ENCODE data around the gene NELFA. TPM values are rescaled to one million over a fixed set of nuclear protein-coding genes. Genes with fewer than 3 reads are reported as not detected.

Gene NELFA
- total RNA-seq, 1 donor from 2014 or later = 8.4 TPM

GRCh38 chr4:1982124-1983052 lies 26.4 kb downstream of the NELFA start:
- no peak for DNase-seq (ENCODE audit: low spot score)

- no peak for DNase-seq (ENCODE audit: low spot score)
Observed at GRCh38 chr4:1981251-1982058, 27.3 kb downstream of the NELFA start.

DNA sequence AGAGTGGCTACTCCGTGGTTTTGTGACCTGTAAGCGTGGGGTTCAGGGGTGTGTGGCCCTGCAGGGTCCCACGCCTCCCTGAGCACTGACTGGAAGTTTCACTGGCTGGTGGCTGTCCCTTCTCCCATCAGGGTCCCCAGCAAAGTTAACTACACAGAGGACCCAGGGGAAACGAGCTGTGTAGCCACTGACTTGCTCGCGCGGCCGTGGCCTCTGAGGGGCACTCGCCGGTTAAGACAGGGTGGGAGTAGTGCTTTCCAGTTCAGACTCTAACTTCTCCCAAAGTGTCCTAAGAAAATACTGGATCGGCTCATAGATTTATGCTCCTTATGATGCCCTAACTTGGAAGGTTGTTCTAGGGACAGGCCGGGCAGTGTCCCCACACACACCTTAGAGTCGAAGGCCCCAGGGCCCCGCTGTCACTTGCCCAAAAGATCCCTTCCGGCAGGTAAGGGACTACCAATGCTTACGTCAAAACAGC lies 28.2 kb downstream of the NELFA start:
- DNase-seq (ENCODE audit: low spot score) = no peak

- no peak for DNase-seq (ENCODE audit: low spot score)
Observed at GRCh38 chr4:1979477-1980196, 29.1 kb downstream of the NELFA start.

- DNase-seq (ENCODE audit: low spot score) = no peak
Observed at GRCh38 chr4:1978741-1979476, 29.9 kb downstream of the NELFA start.

GRCh38 chr4:1978226-1978625 lies 30.5 kb downstream of the NELFA start:
- no peak for DNase-seq (ENCODE audit: low spot score)

DNA sequence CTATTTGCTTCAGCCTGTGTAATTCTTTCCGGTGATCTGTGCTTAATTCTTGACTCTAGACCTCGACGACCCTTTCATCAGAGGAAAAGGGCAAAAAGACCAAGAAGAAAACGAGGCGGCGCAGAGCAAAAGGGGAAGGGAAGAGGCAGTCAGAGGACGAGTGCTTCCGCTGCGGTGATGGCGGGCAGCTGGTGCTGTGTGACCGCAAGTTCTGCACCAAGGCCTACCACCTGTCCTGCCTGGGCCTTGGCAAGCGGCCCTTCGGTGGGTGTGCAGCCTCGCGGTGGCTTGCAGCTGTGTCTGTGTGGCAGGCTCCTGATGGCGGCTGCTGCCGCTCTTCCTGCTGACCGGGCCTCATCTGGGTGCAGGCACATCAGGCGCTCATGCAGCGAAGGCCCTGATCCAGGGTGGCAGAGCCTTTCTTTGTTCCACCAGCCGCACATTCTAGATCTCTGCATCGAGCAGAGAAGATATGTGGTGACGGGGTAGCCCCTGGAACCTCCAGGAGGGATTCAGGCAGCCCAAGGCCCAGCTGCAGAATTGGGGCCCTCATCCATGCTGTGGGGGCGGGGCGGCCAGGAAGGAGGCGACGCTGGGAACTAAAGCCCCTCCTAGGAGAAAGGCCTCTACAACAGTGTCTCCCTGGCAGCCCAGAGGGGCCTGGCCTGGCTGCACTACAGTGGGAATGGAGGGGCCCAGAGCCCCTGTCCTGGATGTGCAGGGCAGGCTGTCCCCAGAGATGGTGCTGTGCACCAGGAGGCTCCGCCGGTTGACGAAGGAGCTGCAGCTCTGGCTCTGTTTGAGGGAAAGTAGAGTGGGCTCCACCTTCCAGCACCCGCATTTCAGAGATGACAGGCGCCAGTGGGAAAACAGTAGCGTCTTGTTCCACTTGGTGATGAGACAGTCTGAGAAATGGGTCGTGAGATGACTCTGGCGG lies 32.1 kb downstream of the NELFA start:
- DNase-seq (ENCODE audit: low spot score) = no peak

DNA sequence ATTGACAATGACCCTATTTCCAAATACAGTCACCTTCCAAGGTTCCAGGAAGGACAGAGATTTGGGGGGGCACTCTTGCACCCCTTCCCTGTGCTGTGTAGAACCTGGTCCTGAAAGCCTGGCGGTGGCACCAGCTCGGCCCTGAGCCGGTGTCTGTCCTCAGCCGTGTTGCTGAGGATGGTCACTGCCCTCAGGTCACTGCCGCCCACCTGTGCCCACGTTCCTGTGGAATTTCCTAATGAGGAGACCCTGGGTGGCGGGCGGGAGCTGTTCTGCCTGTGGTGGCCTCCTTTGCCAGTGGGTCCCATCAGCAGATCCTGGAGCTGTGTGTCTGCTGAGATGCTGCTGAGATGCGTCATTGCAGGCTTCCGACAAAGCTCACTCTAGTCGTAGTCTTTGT lies 32.9 kb downstream of the NELFA start:
- no peak for DNase-seq (ENCODE audit: low spot score)

- DNase-seq (ENCODE audit: low spot score) = no peak
Observed at GRCh38 chr4:1975391-1975801, 33.4 kb downstream of the NELFA start.

GRCh38 chr4:1974840-1975239 lies 33.9 kb downstream of the NELFA start:
- no peak for DNase-seq (ENCODE audit: low spot score)

GRCh38 chr4:1973661-1974060 lies 35.1 kb downstream of the NELFA start:
- DNase-seq (ENCODE audit: low spot score) = no peak

GRCh38 chr4:1973218-1973617 lies 35.6 kb downstream of the NELFA start:
- no peak for DNase-seq (ENCODE audit: low spot score)

DNA sequence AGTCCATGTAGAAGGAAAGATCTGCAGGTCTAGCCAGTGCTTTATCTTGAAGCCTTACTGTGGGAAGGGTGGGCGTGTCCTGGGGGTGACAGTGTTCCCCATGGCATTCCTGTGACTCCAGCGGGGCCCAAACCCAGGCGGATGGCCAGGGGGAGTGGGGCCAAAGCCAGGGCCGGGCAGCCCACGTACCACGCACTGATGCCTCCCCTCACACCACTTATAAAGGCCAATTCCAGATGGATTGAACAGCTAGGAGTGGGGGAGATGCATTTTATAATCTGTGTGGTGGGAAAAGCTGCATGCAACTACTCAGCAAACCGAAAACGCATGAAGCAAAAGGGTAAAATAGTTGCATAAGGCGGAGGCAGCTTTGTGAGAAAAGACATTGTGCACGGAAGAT lies 36.4 kb downstream of the NELFA start:
- no peak for DNase-seq (ENCODE audit: low spot score)

- DNase-seq (ENCODE audit: low spot score) = no peak
Observed at GRCh38 chr4:1971456-1972200, 37.1 kb downstream of the NELFA start.

- no peak for DNase-seq (ENCODE audit: low spot score)
Observed at GRCh38 chr4:1970926-1971325, 37.8 kb downstream of the NELFA start.

DNA sequence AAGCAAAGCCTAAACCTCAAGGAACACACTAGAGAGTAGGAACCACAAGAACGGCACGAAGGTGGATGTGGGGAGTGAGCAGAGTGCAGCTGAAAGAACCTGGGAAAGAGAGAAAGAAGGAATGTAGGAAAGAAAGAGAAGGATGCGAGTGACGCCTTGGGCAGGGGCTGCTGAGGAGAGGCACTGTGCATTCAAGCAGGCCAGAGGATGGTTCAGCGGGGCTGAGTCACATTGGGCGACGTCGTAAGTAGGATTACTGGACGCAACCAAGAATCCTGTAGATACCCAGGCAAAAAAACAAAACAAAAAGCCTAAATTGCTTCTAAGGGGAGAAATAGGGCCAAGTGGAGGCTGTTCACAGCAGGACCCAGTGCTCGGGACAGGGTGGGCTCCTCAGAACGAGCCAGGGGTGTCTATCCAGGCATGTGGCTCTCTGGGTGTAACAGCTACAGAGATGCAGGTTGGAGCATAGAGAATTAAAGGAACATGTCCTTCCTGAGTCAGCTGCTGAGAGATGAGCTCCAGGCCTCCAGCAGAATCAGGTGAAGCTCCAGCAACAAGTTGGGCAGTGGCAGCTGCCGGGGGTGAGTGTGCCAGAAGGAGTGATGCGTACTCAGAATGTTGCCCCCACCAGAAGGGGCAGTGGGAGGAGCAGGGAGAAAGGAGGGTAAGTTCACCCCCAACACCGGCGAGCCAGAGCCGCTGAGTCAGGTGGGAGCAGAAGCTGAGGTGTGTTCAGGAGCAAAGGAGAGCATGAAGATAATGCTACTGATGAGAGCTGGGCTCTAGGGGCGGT lies 38.6 kb downstream of the NELFA start:
- no peak for DNase-seq (ENCODE audit: low spot score)

GRCh38 chr4:1968686-1969295 lies 40.0 kb downstream of the NELFA start:
- DNase-seq (ENCODE audit: low spot score) = no peak

Data from umbilical cord (tissue), 2 donors.